PC-3 (cell line): Measurements from ENCODE around the gene GSTT2B.

Experiments
- CTCF ChIP-seq: fragments of 300-600 bp; sonication (generic); conservative IDR thresholded peaks from 2 replicates; pipeline ENCODE4 v1.5.1; 2017; ENCODE audit warnings: antibody characterized with exemption, low read depth, mild to moderate bottlenecking, low read length
- EZH2 ChIP-seq: fragments of 300-600 bp; sonication (generic); IDR thresholded peaks from one replicate; pipeline ENCODE4 v1.6.1; 2017; ENCODE audit warnings: antibody characterized with exemption, mild to moderate bottlenecking, low read length; ENCODE audit not compliant: unreplicated experiment
- EZH2phosphoT487 ChIP-seq: fragments of 300-600 bp; sonication (generic); IDR thresholded peaks from 2 replicates; pipeline ENCODE4 v1.6.1; 2018; ENCODE audit warnings: mild to moderate bottlenecking, antibody characterized with exemption, low read length, borderline replicate concordance

GRCh38 chr22:23969071-23969470 lies 8.1 kb upstream of the GSTT2B start:
- TF ChIP-seq CTCF (no peak), EZH2 (no peak), EZH2phosphoT487 (no peak)
